Right kidney (tissue), 1 donor: Measurements from ENCODE around the gene MAN2B2.
"Not testable (repeated sequence)": the region's sequence is repeated elsewhere in the genome, so short reads cannot be mapped to it uniquely, and the experiment has no call there.

Experiments used
- DNase-seq: peaks from one replicate; pipeline ENCODE4 v3.0.0-alpha.2; 2016

The MAN2B2 gene

GRCh38 chr4:6641971-6642320, 67.0 kb downstream of the MAN2B2 start:
- no peak for DNase-seq

- no peak for DNase-seq
Measured at GRCh38 chr4:6643141-6643847, 68.3 kb downstream of the MAN2B2 start.

DNA sequence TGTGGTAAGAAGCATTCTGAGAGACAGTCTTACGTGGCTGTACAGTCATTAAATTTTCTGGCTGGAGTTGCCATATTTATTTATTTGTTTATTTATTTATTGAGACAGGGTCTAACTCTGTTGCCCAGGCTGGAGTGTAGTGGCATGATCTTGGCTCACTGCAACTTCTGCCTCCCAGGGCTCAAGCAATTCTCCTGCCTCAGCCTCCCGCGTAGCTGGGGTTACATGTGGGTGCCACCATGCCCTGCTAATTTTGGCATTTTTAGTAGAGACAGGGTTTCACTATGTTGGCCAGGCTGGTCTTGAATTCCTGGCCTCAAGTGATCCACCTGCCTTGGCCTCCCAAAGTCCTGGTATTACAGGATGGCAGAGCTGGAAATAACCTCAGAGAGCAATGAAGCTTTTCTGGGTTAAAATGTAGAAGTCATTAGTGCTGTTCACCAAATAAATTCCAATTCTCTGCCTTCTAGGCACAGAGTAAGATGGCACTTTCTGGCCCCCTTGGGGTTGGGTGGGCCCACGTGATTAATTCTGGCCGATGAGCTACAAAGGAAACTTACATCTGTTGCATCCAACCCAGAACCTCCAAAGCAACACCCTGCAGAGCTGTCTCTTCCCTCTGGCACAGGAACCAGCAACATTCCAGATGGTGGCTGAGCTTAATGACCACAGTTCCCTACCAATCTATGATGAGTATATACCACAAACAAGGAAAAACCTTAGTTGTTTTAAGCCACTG, 70.0 kb downstream of the MAN2B2 start:
- no peak for DNase-seq

DNA sequence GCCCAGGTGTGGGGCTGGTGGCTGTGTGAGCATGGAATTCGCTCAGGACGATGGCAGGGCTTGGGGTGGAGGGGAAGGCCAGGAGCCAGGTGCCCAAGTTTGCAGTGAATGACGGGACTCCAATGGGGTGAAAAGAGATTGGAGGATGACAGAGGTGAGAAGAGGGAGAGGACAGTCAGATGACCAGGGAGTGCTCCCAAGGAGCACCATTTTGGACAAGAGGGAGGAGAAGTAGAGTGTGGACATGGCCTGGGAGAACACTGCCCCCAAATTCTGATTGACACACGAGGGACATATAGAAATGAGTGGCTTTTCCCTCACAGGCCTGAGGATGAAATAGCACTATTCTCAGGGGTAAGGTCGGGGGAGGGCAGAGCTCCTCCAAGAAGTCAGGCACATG, 72.2 kb downstream of the MAN2B2 start:
- no peak for DNase-seq

DNA sequence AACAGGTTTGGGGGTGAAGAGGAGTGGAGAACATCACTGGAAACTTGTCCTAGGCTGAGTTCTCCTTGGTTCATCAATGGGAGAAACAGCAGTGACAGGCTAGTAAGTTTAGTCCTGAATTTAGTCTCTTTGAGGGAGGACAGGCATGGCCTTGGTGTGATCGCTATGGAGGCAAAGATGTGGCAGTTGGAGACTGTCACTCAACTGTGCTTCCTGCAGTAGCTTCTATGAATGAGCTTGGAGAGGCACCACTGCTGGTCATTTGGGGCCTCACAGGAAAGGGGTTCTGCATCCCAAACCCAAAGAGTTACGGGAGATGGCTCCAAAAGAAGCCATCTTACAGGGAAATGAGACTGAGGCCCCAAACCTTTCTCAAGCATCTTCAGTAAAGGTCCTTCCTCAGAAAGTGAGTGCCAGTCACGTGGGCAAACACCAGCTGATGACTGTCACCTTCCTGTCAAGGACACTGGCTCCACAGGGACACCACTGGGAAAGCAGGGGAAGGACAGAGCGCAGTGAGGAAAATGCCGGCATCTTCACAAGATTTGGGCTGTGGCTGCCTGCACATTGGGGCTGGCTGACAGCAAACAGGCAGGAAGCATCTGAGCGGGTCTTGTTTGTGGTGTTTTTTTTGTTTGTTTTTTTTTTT, 72.7 kb downstream of the MAN2B2 start:
- DNase-seq: no peak

GRCh38 chr4:6649216-6649615, 74.2 kb downstream of the MAN2B2 start:
- no peak for DNase-seq

DNA sequence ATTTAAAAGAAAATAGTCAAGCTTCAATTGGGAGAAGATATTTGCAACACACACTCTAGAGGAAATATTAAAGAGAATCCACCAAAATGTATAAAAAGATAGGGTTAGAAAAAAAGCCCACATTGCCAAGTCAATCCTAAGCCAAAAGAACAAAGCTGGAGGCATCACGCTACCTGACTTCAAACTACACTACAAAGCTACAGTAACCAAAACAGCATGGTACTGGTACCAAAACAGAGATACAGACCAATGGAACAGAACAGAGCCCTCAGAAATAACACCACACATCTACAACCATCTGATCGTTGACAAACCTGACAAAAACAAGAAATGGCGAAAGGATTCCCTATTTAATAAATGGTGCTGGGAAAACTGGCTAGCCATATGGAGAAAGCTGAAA, 79.2 kb downstream of the MAN2B2 start:
- DNase-seq: not testable (repeated sequence)

GRCh38 chr4:6655291-6655690, 80.3 kb downstream of the MAN2B2 start:
- not testable (repeated sequence) for DNase-seq

- no peak for DNase-seq
Measured at GRCh38 chr4:6655924-6656323, 80.9 kb downstream of the MAN2B2 start.

- DNase-seq: no peak
Measured at GRCh38 chr4:6657242-6658208, 82.5 kb downstream of the MAN2B2 start.

- DNase-seq: no peak
Measured at GRCh38 chr4:6658209-6658595, 83.2 kb downstream of the MAN2B2 start.

DNA sequence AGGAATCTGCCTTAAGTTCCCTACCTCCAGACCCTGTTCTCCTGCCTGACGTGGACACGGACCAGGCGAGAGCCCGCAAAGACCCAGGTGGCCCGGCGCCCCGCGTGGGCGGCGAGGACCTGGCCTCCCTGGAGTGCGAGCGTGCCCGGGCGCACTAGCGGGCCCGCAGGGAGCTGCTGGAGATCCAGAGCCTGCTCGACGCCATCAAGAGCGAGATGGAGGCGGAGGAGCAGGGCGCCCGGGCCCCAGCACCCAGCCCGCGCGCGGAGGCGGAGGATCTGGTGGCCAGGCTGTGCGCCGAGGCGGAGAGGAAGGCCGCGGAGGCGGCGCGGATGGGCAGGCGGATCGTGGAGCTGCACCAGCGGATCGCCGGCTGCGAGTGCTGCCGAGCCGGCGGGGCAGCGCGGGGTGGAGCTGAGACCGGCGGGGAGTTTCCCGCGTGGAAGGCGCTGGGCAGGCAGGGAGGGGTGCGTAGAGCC, 83.6 kb downstream of the MAN2B2 start:
- peak; percentile 77 for DNase-seq

DNA sequence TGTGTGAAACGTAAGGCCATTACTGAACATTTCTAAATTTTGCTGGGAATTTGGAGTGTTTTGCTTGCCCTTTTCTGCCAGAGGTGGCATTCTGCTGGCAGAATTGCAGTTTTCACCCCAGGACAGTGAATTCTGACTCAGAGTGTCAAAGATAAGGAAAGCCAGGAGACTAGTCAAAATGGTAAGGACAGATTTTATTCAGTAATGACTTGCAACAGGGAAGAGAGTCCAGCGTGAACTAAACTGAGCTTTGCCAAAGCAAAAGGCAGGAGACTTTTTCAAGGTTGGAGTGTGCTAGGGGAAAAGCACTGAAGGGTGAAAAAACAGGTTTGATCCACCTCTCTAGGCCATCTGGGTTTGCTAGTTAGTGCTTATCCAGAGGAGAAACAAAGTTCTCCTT, 84.9 kb downstream of the MAN2B2 start:
- no peak for DNase-seq

- DNase-seq: no peak
Measured at GRCh38 chr4:6660430-6660829, 85.4 kb downstream of the MAN2B2 start.

DNA sequence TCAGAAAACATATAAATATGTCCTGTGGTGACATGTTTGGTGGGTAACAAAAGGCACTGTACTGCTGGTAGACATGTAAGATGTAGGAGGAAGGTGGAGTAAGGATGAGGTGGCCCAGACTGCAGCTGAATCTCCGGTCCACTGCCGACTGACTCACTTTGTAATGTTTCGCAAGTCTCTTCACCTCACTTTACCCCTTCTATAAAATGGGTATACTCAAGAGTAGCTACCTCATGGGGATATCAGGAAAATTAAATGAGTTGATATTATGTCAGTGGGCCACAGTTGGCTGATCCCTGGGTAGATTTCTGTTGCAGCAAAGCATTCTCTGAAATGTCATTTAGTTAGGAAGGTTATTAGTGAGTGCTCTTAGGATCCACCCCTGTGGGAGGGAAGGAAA, 87.6 kb downstream of the MAN2B2 start:
- no peak for DNase-seq

- DNase-seq: peak; percentile 41
Measured at GRCh38 chr4:6663596-6664393, 88.8 kb downstream of the MAN2B2 start.

DNA sequence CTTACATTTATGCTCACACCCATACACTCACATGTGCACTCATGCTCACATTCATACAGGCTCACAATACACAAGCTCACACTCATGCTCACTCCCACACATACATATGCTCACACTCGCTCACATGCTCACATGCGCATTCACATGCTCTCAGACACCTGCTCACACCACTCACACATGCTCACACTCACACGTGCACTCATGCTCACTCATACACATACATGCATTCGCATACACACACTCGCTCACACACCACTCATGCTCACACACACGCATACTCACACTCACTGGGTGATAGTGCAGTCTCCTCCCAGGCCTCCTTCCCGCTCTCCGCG, 90.3 kb downstream of the MAN2B2 start:
- DNase-seq: no peak

- no peak for DNase-seq
Measured at GRCh38 chr4:6668391-6668790, 93.4 kb downstream of the MAN2B2 start.

- no peak for DNase-seq
Measured at GRCh38 chr4:6671648-6672047, 96.7 kb downstream of the MAN2B2 start.

DNA sequence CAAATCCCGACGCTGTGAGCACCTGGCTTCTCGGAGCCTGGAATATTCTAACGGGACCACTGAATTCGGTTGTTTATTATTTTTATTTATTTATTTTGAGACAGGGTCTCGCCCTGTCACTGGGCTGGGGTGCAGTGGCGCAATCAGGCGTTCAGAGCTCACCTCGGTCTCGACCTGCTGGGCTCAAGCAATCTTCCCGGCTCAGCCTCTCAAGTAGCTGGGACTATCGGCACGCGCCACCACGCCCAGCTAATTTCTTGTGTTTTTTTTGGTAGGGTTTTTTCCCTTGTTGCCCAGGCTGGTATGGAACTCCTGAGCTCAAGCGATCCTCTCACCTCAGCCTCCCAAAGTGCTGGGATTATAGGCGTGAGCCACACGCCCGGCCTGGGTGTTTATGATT, 97.1 kb downstream of the MAN2B2 start:
- no peak for DNase-seq

- not testable (repeated sequence) for DNase-seq
Measured at GRCh38 chr4:6672541-6673190, 97.7 kb downstream of the MAN2B2 start.
